22Rv1 (cell line): Measurements from ENCODE around the gene ZFYVE26.

ENCODE experiments used
- ZFX ChIP-seq: fragments of 450-650 bp; IDR thresholded peaks from 2 replicates; pipeline ENCODE4 v1.6.1; 2017; ENCODE audit warnings: antibody characterized with exemption, borderline replicate concordance
- TF ChIP-seq, protein P1 (sequence below): fragments of 450-650 bp; IDR thresholded peaks from 2 replicates; pipeline ENCODE4 v1.5.1; 2017; ENCODE audit warnings: mild to moderate bottlenecking

DNA sequence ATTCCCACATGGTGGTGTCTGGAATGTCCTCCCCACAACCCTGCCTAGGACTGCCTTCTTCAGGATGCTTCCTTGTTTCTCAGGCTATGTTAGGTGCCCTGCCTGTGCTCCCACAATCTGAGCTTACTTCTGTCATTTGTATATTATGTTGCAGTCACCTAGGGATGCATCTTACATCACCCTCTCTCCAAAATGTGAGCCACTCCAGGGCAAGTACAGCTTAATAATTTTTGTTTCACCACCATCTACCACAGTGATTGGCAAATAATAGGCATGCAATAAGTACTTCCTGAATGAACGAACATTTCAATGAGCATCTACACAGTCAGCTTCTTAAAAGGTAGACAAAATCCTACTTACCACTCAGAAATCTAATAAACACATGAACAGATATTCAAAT is 37.6 kb downstream of the ZFYVE26 start:
- TF ChIP-seq, protein P1, sequence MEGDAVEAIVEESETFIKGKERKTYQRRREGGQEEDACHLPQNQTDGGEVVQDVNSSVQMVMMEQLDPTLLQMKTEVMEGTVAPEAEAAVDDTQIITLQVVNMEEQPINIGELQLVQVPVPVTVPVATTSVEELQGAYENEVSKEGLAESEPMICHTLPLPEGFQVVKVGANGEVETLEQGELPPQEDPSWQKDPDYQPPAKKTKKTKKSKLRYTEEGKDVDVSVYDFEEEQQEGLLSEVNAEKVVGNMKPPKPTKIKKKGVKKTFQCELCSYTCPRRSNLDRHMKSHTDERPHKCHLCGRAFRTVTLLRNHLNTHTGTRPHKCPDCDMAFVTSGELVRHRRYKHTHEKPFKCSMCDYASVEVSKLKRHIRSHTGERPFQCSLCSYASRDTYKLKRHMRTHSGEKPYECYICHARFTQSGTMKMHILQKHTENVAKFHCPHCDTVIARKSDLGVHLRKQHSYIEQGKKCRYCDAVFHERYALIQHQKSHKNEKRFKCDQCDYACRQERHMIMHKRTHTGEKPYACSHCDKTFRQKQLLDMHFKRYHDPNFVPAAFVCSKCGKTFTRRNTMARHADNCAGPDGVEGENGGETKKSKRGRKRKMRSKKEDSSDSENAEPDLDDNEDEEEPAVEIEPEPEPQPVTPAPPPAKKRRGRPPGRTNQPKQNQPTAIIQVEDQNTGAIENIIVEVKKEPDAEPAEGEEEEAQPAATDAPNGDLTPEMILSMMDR, result no peak
- no peak for TF ChIP-seq ZFX
